ENCODE measurements around the gene SMIM15. TPM values are rescaled to one million over a fixed set of nuclear protein-coding genes. Genes with fewer than 3 reads are reported as not detected.

Gene SMIM15, protein sequence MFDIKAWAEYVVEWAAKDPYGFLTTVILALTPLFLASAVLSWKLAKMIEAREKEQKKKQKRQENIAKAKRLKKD
- 100 to 1,000 TPM in 1 of 3 donors, 10 to 100 TPM in 2; 63.5 to 104 (median 79.2) TPM for total RNA-seq
- long read RNA-seq, donor 1, transcript SMIM15-201 (3 exons, 2,889 nt): major isoform, 78 of 88 reads
- long read RNA-seq, donor 1, partial matches to known transcripts: 1 of 88 reads
- long read RNA-seq, donor 1, other reads (novel, unspliced or antisense): 8 of 88 reads
- long read RNA-seq, donor 2, transcript SMIM15-201 (3 exons, 2,889 nt): major isoform, 61 of 75 reads
- long read RNA-seq, donor 2, partial matches to known transcripts: 1 of 75 reads
- long read RNA-seq, donor 2, other reads (novel, unspliced or antisense): 10 of 75 reads

DNA sequence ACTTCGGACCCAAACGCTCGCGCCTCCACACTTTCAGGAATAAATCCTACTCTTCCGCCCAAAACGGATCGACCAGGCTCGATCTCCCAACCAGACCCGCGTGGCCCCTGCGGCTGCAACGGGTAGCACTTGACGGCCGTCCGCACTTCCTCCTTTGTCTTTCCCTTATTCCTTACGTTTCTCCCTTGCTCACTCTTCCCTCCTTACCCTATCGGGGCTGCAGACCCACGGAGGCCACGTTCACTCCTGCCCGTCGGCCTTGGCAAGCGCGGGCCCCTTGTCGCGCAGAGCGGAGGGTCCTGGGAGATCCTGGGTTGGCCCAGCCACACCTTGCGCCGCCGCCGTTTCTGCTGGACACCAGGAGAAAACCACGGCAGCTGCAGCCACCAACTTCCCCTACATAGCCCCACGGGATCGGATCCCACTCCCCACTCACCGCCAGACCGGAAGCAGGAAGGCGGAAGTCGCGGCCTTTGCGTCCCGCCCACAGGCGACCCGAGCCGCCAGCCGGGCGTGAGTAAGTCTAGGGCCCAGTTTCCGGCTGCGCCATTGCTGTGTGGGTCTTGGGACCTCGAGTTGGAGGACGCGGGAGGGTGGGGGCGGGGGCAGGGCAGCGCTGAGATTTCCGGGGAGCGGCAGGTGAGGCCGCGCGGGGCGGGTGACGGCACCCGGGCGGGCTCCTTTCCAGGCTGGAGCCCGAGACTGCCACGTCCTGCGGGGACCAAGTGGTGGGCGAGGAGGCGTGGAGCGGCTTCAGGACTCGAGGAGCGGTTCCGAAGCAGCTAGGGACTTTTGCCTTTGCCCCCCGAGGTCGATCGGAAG lies at the start of gene SMIM15:
SMIM15 (minus strand) TSS at position 459 of the 822 bp plus-strand sequence. CDS start 2,297 bp downstream, outside the sequence.
- intact Hi-C loops (cut with DNase I, micrococcal nuclease): no loop called here
- Histone ChIP-seq H3K9me3 (no peaks in the 10 kb centered on the region), H3K36me3 (ENCODE audit: low read depth) (no peaks in the 10 kb centered on the region), H3K4me1 (ENCODE audit: low read depth) (peaks cover 12% of the 10 kb centered on the region), H3K4me3 (peak within 1 kb of the TSS; percentile 59)
- DNase-seq (peak; percentile 93 to 95 (median 94)), ATAC-seq (peak; percentile 97)
- TF ChIP-seq, protein P1, sequence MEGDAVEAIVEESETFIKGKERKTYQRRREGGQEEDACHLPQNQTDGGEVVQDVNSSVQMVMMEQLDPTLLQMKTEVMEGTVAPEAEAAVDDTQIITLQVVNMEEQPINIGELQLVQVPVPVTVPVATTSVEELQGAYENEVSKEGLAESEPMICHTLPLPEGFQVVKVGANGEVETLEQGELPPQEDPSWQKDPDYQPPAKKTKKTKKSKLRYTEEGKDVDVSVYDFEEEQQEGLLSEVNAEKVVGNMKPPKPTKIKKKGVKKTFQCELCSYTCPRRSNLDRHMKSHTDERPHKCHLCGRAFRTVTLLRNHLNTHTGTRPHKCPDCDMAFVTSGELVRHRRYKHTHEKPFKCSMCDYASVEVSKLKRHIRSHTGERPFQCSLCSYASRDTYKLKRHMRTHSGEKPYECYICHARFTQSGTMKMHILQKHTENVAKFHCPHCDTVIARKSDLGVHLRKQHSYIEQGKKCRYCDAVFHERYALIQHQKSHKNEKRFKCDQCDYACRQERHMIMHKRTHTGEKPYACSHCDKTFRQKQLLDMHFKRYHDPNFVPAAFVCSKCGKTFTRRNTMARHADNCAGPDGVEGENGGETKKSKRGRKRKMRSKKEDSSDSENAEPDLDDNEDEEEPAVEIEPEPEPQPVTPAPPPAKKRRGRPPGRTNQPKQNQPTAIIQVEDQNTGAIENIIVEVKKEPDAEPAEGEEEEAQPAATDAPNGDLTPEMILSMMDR (IDR thresholded peaks at IDR 0.05): no peak

DNA sequence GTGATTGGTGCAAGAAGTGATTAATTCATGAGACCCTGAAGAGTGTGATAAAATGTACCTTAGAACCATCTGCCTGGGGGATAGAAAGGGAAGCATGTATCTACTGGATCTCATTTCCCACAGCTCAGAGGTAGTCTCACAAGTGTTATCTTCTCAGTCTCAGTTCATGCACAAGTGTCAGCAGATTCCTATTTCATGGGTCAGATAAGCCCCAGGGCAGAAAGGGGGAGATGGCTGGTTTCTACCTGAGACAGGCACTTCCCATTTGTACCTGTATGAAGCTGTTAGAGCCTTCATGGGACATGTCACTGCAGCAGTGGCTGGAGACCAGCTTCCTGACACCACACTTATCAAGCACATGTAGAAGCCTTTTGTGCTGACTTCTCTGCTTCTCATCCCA lies 45.6 kb upstream of the SMIM15 start:
- H3K36me3 ChIP-seq (ENCODE audit: low read depth): no peaks in the 10 kb centered on the region
- no peak for DNase-seq
- no peaks in the 10 kb centered on the region for H3K4me1 ChIP-seq (ENCODE audit: low read depth)
- H3K9me3 ChIP-seq: no peaks in the 10 kb centered on the region
- intact Hi-C loops (cut with DNase I, micrococcal nuclease): no loop called here
- no peak for ATAC-seq
- no peak overlapping the region for H3K4me3 ChIP-seq
- TF ChIP-seq, protein P1 (IDR thresholded peaks at IDR 0.05): no peak

DNA sequence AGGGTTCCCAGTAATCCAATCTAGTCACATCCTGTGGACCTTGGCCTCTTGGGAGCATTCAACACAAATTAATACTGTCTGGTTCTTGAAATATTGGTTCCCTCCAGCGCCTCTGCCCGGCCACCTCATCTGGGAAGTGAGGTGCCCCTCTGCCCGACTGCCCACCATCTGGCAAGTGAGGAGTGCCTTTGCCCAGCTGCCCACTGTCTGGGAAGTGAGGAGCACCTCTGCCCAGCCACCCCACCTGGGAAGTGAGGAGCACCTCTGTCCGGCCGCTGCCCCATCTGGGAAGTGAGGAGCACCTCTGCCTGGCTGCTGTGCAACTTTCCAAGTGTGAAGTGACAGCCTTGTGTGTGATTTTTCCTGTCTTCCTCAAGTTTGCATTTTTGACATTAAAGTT lies 42.7 kb upstream of the SMIM15 start:
- ATAC-seq (no peak), DNase-seq (no peak)
- no peak overlapping the region for H3K4me3 ChIP-seq
- no peaks in the 10 kb centered on the region for H3K9me3 ChIP-seq
- intact Hi-C loops (cut with DNase I, micrococcal nuclease): no loop called here
- TF ChIP-seq, protein P1 (IDR thresholded peaks at IDR 0.05): no peak
- H3K4me1 ChIP-seq (ENCODE audit: low read depth): no peaks in the 10 kb centered on the region
- no peaks in the 10 kb centered on the region for H3K36me3 ChIP-seq (ENCODE audit: low read depth)

DNA sequence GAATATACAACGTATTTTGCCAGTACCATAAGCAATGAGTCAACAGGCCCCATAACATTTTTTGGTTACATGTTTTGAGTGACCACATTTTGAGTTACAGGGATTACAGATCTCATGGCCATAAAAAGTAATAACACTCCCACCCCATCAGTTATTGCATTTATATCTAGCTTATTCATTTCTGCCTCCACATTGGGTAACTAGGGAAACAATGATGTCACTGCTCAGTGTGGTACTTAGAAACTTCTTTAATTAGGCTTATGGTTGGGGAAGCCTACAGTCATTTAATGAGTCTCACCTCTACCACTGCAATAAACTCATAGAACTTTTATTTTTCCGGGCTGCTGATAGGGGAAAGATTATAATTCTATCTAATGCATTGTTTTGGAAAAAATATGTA lies 39.9 kb upstream of the SMIM15 start:
- ATAC-seq: no peak
- intact Hi-C loops (cut with DNase I, micrococcal nuclease): no loop called here
- no peak overlapping the region for H3K4me3 ChIP-seq

DNA sequence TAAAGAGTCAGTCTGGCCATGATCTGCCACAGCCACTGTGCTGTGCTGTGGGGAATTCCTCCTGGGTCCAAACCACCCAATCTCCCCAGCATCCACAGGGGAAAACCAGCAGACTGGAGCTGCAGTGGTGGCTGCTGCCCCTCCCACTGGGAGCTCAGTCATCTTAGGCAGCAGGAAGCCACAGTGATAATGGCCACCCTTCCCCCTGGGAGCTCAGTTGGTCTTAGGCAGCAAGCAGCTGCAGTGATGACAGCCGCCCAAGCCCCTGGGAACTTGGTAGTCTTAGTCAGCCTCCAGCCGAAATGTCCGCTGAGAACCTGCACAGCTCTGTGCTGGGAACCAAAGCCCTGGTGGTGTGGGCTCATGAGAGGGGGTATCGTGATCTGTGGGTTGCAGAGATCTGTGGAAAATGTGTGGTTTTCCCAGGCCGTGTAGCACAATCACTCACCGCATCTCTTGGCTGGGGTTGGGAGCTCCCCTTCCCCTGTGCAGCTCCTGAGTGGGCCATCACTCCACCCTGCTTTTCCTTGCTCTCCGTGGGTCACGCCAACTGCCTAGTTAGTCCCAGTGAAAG lies 38.4 kb upstream of the SMIM15 start:
- TF ChIP-seq, protein P1 (IDR thresholded peaks at IDR 0.05): no peak
- no peaks in the 10 kb centered on the region for H3K9me3 ChIP-seq
- DNase-seq (no peak), ATAC-seq (no peak)
- intact Hi-C loops (cut with DNase I, micrococcal nuclease): no loop called here
- H3K4me1 ChIP-seq (ENCODE audit: low read depth): no peaks in the 10 kb centered on the region
- no peak overlapping the region for H3K4me3 ChIP-seq
- no peaks in the 10 kb centered on the region for H3K36me3 ChIP-seq (ENCODE audit: low read depth)

More for the DNA sequence above, 39.9 kb upstream of the SMIM15 start:
- Histone ChIP-seq H3K4me1 (ENCODE audit: low read depth) (no peaks in the 10 kb centered on the region), H3K9me3 (no peaks in the 10 kb centered on the region), H3K36me3 (ENCODE audit: low read depth) (no peaks in the 10 kb centered on the region)
- DNase-seq: no peak
- TF ChIP-seq, protein P1 (IDR thresholded peaks at IDR 0.05): no peak
